Measurements from ENCODE around the gene HNRNPM.
"Not testable (repeated sequence)": the region's sequence is repeated elsewhere in the genome, so short reads cannot be mapped to it uniquely, and the experiment has no call there.

HNRNPM gene

GRCh38 chr19:8444677-8445487, at the start of gene HNRNPM:
Gene HNRNPM (plus strand): TSS chr19:8444975. CDS start chr19:8444999, 24 bp downstream.
- peak; percentile 96 for DNase-seq

DNA sequence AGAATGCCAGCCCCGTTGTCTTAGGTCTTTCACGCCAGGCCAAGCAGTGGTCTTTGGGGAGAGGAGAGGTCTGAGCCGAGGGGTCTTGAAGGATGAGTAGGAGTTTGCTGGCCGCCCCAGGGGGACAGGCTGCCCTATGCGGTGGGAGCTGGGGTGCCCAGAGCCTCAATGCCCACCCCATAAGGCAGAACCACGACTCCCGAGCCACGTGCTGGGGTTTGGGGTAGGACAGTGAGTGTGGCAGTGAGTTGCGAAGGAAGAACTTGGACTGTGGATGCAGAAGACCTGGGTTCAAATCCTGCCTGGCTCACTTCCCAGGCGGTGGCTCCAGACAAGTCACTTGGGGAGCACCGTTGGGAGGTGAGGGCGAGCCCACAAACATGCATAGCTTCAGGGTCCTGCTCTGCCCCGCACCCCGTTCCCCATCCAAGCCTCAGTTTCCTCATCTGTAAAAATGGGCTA, 49.1 kb upstream of the HNRNPM start:
- DNase-seq = no peak

GRCh38 chr19:8396185-8396562, 48.6 kb upstream of the HNRNPM start:
- DNase-seq = no peak

- peak; percentile 41 to 48 for DNase-seq
Measured at GRCh38 chr19:8396563-8397203, 48.1 kb upstream of the HNRNPM start.

- DNase-seq = no peak
Measured at GRCh38 chr19:8397271-8397670, 47.5 kb upstream of the HNRNPM start.

GRCh38 chr19:8397746-8398310, 46.9 kb upstream of the HNRNPM start:
- DNase-seq = no peak

- no peak for DNase-seq
Measured at GRCh38 chr19:8398311-8398771, 46.4 kb upstream of the HNRNPM start.

DNA sequence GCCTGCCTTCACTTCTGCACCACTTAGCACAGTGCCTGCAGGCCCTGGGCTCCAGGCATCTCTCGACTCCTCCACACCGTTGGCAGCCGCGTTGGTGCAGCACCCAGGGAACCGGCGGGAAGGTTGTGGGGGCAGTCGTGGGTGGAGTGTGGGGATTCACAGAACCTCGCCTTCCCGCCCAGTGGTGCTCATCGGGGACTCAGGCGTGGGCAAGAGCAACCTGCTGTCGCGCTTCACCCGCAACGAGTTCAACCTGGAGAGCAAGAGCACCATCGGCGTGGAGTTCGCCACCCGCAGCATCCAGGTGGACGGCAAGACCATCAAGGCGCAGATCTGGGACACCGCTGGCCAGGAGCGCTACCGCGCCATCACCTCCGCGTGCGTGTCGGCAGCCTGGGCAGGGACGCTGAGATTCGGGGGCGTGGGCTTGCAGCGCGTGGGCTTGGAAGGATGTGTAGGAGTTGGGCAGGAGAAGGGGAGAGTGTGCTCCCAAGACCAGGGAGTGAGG, 45.0 kb upstream of the HNRNPM start:
- DNase-seq = no peak

DNA sequence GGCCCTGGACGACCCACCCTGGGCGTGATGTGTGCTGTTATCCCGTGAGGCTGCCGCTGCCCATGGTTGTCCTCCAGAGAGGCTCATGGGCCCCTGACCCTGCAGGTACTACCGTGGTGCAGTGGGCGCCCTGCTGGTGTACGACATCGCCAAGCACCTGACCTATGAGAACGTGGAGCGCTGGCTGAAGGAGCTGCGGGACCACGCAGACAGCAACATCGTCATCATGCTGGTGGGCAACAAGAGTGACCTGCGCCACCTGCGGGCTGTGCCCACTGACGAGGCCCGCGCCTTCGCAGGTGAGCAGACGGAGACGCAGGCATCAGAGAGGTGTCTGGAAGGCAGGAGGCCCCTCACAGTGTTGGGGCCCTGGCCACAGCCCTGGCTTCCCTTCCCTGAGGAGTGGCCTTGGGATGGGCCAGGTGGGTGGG, 42.8 kb upstream of the HNRNPM start:
- no peak for DNase-seq

DNA sequence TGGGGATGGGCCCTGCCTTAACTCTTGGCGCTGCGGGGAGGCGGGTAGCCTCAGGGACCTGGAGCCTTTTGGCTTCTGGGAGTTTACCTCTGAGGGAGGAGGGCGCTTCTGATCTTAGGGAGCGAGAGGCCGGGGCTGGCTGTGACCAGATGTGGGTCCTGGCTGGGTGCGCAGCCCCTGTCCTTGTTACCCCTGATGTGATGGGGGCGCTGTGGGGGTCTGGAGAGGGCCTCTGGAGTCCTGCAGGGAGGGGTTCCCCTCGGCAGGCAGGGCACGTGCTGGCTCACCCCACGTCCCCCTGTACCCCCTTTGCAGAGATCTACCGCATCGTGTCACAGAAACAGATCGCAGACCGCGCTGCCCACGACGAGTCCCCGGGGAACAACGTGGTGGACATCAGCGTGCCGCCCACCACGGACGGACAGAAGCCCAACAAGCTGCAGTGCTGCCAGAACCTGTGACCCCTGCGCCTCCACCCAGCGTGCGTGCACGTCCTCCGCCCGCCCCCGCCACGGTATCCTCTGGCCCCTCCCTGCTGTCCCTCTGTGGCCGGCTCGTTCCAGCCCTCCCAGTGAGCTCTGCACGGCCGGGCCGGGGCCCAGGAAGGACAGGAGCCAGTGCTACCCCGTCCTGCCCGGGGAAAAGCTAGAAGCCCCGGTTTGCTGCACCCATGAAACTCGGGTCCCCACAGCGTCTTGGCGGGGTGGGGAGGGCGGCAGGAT, 41.5 kb upstream of the HNRNPM start:
- DNase-seq = no peak

DNA sequence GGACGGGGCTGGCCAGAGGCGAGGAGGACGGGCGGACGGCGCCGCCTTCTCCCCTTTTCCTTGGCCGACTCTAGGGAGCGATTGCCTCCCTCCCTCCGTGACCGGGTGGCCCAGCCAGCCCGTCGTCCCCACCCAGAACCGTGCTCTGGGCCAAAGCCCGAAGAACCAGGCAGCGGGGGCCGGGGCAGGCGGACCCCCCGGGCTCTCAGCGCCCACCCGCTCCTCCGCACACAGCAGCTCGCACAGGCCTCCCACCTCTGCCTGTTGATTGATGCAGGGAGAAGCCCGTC, 41.0 kb upstream of the HNRNPM start:
- DNase-seq = no peak

DNA sequence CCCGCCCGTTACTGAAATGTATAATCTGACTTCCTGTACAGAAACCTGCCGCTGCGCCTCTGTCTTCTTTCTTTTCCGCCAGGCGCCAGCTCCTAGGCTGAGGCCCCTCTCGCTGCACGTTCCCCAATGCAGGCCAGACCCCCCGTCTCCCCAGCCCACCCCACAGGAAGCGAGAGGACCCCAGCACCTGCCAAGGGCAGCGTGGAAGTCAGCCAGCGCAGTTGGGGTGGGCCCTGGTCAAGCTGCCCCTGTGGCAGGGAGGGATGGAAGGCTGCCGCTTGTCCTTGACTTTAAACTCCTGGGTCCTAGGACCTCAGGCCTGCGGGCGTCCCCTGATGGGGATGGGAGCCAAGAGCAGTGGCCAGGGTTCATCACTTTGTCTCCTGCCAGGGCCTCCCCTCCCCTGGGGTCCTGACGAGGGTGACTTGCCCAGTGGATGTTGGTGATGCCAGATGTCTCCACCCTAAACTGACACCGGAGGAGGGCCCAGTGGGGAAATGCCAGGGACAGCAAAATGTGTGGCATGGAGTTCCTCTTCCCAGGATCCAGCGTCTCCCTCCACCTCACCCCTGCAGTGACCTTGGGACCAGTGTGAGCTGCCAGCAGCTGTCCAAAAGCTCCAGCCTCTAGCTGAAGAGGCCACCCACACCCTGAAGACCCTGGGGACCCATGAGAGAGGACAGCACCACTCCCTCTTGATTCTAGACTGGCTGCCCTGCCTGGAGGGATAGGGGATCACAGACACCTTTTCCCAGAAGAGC, 40.2 kb upstream of the HNRNPM start:
- no peak for DNase-seq

GRCh38 chr19:8410718-8411117, 34.1 kb upstream of the HNRNPM start:
- not testable (repeated sequence) for DNase-seq

GRCh38 chr19:8412783-8413628, 31.8 kb upstream of the HNRNPM start, which contains the start of gene MARCHF2:
Gene MARCHF2 (plus strand): TSS chr19:8413305. CDS start chr19:8421841, 8,536 bp downstream.
- DNase-seq = peak; percentile 86 to 90

- DNase-seq = no peak
Measured at GRCh38 chr19:8413629-8413995, 31.2 kb upstream of the HNRNPM start.

DNA sequence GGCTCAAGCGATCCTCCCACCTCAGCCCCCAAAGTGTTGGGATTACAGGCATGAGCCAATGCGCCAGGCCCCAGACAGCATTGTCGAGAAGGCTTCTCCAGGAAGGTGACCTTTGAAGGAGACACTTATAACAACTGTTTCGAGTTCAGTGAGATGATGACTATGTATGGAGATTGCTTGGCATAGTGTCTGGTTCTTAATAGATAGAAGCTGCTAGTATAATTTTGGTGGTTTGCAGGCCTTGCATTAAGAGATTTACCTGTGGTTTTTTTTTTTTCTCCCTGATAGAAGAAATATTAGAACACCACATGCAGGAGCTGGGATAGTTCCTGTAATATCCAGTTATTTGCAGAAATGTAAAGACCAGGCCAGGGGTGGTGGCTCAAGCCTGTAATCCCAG, 28.0 kb upstream of the HNRNPM start:
- no peak for DNase-seq

DNA sequence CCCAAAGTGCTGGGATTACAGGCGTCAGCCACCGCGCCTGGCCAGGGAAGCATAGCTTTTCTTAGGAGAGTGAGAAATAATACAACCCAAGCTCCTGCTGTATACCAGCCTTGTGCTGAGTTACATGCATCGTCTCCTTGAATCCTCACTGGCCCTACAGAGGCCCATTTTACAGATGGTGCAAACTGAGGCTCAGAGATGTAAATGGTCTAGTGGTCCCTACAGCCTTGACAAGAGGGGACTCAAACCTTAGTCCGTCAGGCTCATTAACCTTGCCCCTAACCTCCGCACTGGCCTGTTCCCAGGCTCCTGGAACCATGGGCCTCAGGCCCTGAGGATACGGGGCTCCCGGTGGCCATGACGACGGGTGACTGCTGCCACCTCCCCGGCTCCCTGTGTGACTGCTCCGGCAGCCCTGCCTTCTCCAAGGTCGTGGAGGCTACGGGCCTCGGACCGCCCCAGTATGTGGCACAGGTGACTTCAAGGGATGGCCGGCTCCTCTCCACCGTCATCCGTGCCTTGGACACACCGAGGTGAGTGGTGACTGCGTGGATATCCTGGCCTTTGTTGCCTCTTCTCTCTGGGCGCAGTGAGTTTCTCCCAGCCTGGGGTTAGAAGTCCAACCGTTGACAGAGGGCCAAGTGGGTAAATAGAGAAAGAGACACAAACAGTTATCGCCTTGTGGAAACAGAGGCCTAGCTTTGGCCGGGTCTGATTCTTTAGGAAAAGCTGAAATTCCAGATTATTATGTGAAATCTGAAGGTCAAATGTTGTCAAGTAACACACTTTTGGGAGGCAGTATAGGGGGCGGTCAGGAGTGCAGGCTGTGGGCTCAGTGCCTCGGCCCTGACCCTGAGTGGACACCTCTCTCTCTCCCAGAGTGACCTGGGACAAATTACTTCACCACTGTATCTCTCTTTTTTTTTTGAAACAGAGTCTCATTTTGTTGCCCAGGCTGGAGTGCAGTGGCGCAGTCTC, 23.0 kb upstream of the HNRNPM start:
- no peak for DNase-seq

DNA sequence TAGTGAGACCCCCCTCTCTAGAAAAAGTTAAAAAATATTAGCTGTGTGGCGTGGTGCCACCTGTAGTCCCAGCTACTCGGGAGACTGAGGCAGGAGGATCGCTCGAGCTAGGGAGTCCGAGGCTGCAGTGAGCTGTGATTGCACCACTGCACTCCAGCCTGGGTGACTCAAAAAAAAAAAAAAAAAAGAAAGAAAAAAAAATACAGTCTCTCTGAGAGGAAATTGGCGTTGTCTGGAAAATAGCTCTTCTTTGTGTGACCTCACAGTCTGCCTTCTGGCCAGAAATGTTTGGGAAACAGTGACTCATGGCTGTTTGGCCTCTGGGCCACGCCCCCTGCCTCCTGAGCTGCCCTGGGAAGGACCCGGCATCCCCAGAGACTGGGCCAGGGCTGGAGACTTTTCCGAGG, 21.0 kb upstream of the HNRNPM start:
- DNase-seq = peak; percentile 68 to 73

- not testable (repeated sequence) for DNase-seq
Measured at GRCh38 chr19:8425331-8425730, 19.4 kb upstream of the HNRNPM start.

DNA sequence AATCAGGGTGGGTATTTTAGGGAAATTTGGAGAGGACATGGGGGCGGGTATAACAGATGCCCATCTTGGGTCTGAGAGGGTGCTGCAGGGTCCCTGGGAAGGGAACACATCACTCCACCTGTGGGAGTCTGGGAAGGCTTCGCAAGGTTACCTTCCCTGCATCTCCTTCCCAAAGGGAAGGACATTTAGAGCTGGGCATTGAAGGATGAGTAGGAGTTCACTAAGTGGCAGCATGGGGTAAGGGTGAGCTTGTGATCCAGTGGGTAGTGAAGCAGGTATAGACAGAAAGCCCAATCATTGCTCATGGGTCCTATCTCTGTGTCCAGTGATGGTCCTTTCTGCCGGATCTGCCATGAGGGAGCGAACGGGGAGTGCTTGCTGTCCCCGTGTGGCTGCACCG, 18.5 kb upstream of the HNRNPM start:
- DNase-seq = no peak

Data from AML-193 (cell line).